HG03439 (cell line): Measurements from ENCODE around the gene SPATA21.

ENCODE experiments used
- ATAC-seq: cut with Tn5 transposase; IDR thresholded peaks from one replicate; pipeline ENCODE4 v1.9.1; 2021; ENCODE audit warnings: mild to moderate bottlenecking, moderate library complexity; ENCODE audit not compliant: unreplicated experiment

The SPATA21 gene

DNA sequence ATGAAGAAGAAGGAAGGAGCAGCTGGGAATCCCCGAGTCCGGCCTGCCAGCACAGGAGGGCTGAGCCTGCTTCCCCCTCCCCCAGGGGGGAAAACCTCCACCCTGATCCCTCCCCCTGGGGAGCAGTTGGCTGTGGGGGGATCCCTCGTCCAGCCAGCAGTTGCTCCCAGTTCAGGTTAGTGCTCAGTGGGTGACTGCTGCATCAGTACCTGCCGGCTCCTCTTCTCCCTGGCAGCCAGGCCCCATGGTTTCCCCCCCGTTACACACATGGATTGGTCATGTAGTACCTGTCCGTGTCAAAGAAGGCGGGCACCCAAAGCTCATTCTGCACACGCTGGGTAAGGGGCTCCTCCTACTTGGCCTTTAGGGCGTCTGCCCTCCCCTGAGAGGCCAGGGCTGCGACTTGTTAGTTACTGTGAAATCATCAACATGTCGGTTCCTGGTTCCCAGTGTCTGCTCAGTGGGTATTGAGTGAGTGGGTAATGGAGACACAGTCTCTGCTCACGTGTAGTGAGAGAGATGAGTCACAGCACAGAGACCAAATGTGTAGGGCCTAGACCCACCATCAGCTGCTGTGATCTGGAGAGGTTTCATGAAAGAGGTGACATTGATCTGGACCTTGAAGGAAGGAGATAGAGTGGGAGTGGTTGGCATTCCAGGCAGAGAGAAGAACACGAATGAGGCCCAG lies 14.8 kb upstream of the SPATA21 start:
- ATAC-seq, result no peak

DNA sequence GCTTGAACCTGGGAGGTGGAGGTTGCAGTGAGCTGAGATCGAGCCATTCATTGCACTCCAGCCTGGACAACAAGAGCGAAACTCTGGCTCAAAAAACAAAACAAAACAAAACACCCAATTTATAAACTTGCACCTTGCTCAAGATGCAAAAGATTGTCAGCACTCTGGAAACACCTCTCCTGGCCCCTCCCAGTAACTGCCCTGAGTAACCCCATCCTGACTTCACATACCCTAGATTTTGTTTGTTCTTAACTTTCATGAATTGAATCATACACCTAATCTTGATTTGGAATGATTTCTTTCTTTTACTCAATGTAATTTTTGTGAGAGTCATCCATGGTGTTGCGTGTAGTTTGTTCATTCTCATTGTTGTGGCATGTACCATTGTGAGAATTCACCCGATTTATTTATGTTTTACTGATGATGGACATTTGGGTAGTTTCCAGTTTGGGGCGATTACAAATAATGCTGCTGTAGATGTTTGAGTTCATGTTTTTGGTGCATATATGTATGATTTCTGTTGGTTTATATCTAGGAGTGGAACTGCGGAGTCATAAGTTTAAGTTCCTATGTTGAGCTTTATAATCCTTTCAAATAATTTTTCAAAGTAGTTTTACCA lies 13.7 kb upstream of the SPATA21 start:
- ATAC-seq, result no peak

DNA sequence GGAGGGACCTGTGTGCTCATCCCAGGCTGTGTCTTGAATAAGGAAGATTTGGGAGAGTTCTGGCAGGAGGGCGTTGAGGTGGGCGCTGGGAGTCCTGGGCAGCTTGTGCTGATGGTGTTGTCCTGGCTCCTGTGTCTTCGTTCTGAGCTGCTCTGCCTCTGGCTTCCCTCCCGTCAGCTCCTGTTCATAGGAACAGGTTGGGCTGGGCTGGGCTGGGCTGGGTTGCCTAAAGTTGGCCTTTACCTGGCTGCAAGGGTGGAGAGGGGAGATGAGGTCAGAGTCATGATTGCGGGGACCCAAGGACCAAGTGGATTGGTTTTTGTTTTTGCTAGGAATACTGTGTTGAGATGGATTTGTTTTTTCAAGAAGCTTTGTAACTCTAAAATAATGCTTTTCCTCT lies 12.4 kb upstream of the SPATA21 start:
- no peak for ATAC-seq

DNA sequence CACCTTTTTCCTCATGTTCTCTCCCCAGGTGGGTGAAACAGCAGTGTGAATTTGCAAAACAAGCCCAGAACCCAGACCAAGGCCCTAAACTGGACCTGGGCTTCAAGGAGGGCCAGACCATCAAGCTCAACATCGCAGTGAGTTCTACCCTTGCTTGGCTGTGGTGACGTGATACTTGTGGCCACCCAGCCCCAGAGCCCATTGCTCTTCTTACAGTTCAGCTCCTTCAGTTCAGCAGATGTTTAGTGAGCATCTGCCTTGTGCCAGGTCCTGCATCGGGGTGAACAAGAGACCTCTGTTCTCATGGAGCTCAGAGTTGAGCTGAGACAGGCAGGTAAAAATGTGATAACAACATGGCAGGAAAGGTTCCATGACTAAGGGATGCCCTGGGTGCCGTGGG lies 11.8 kb upstream of the SPATA21 start:
- no peak for ATAC-seq

DNA sequence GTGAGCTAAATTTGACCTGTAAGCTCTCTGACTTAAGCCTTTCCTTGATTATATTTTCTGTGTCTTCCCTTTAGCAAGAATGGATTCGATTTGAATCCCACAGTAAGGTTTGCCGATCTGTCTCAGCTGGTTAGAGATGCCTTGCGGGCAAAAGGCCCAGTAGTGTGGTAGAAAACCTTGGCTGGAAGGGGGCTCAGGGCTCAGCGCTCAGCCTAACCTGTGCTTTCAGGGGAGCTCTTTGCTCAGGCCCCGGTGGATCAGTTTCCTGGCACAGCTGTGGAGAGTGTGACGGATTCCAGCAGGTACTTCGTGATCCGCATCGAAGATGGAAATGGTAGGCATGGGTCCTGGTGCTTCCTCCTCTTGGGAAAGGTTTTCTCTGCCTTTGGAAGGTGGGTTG lies 10.4 kb upstream of the SPATA21 start:
- ATAC-seq, result no peak

DNA sequence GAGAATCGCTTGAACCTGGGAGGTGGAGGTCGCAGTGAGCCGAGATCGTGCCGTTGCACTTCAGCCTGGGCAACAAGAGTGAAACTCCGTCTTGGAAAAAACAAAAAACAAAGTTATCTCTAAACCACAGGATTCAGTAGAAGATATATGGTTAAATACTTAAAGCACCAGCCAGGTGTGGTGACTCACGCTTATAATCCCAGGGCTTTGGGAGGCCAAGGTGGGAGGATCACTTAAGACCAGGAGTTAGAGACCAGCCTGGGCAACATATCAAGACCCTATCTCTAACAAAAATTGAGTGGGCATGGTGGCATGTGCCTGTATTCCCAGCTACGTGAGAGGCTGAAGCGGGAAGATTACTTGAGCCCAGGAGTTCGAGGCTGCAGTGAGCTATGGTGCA lies 8.9 kb upstream of the SPATA21 start:
- no peak for ATAC-seq

DNA sequence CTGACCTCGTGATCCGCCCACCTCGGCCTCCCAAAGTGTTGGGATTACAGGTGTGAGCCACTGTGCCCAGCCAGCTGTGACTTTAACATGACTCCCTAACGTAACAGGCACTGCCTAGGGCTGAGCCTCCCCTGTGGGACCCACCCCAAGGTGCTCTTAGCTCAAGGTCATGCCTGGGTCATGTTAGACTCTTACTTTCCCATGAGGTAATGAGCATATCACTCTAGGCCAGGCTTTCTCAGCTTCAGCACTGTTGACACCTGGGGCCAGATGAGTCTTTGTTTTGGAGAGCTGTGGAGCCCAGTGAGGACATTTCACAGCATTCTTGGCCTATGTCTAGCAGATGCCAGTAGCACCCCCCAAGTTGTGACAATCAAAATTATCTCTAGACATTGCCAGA lies 7.8 kb upstream of the SPATA21 start:
- no peak for ATAC-seq

DNA sequence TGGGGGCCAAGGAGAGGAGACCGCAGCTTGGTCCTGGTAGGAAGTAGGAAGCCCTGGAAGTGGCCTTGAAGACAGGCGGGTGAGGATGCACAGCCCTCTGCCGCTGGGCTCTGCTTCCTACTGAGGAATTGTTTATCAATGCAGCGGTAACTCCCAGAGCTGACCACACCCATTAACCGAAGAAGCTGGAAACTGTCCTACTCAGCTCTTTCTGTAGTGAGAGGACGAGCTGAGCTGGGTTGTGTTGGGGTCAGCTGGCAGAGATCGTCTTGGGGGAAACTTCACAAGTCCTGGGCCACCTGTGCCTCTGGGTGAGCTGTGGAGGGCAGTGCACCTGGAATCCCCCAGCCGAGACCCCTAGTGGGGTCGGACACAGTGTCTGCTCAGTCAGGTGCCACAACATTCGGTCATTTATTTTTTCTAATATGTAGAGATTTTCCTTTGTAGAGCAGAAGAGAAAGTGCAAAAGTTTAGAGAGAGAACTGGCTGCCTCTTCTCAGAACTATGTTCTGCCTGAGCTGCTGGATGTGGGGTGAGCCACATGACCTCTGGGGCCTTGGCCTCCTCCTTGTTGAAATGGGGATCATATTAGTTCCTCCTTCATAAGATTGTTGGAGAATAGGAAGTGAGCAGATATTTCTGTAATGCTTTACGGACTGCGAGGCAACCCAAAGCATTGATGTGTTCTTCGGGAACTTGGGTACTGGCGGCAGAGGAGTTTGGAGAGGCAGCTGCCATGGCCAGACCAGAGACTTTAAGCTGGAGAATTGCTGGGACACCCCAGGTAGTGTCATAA lies 6.9 kb upstream of the SPATA21 start:
- no peak for ATAC-seq

DNA sequence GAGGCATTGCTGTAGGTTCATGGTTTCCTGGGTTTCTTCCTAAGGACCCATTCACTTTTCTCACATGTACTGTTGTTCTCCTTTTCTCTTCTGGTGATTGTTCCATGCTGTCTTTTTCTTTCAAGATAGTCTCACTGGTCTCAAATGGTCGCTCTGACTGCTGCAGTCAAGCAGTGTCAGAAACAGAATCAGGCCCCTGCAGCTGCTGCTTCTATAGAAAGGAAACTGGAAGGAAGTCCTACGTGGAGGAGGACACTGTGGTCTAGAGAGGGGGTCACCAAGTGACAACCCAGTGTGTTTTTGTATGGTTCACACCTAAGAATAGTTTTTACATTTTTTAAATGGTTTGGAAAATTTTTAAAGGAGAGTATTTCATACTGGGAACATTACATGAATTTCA lies 5.7 kb upstream of the SPATA21 start:
- no peak for ATAC-seq

DNA sequence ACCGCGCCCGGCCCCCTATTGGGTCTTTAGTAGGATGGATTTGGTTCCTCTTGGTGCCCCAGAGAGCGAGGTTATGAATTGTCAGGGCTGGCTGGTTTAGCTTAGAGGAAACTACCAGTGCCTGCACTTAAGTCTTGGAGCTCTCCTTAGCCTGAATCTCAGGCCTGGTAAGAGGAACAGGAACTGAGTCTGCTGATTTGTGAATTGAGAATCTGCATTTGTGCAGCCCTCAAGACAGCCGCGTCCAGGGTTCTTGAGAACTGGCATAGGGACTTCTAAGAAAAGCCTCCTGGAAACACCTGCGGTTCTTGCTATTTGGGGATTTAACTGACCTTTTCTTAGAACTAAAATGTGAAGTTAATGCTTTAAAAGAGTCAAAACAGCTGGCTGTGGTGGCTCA lies 5.0 kb upstream of the SPATA21 start:
- no peak for ATAC-seq

DNA sequence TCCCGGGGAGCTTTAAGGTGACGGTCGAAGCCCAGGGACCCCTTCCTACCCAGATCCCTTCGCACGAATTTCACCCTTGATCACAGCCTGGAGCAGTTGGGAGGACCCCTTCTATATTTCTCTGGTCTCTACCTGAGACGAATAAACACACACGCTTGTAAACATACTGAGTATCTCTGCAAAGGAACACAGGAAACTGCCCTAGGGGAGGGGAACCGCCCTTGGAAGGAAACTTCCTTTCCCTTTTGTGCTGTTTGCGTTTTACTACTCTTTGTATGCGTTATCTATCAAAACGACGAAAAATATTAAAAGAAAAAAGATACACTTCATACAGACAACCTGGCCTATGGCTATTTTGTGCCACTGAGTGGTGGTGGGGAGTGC lies 4.0 kb upstream of the SPATA21 start:
- no peak for ATAC-seq

DNA sequence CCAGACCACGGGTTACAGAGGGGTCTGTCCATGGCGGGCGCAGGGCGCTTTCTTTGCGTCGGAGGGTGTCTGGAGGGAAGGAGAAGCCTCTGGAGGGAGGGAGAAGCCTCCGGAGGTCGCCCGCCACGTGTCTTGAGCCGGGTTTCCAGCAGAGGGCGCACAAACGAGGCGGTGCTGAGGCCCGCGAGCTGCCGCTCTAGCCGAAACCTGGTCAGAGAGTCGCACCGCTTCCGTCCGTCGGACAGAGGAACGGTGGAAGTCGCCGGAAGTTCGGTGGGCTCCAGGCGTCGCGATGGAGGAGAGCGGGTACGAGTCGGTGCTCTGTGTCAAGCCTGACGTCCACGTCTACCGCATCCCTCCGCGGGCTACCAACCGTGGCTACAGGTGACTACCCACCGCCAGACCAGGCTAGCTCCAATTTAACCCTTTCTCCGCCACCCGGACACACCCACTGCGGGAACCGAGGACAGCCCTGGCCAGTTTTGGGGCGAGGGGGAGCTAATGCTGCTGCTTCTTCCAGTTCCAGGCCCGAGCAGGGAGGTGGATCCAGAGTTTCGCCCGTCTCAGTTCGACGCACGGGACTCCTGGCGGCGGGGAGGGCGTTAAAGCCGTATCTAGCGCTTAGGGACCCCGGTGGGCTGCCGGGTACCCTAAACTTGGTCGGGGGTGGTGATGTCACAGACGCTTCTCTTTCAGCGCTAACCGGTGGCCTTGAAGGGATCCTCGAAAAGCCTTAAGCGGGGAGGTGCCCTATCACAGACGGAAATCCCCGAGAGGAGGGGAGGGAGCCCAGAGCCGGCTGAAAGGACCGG lies 3.5 kb upstream of the SPATA21 start, which contains the start of gene NECAP2:
NECAP2 (plus strand) TSS at position 255 of the 812 bp plus-strand sequence; CDS start at position 293, 38 bp downstream.
- peak; percentile 76 for ATAC-seq

DNA sequence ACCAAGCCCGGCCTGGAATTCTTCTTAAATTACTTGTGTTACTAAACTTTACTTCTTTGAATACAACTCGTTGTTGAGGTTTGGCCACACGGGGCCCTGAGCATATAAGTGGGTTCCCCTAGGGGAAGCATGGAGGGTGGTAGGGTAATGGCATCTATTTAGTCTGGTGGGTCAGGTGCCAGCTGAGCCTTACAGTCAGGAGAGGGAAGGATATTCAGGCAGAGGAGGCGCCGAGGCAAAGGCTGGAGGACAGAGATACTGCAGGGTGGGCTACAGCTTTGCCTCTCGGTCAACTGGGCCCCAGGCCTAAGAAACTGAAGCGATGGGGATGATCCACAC lies 2.9 kb upstream of the SPATA21 start:
- ATAC-seq, result no peak

DNA sequence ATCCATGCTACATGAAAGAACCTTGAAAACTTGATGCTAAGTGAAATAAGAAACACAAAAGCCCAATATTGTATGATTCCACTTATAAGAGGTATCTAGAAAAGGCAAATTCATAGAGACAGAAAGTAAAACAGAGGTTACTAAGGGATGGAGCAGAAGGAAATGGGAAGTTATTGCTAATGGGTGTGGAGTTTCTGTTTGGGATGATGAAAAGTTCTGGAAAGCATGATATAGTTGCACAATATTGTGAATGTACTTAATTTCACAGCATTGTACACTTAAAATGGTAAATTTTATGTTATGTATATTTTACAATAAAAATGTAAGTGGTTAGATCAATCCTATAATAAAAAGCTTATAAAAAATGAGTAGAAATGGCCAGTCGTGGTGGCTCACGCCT lies 1.7 kb upstream of the SPATA21 start:
- no peak for ATAC-seq

DNA sequence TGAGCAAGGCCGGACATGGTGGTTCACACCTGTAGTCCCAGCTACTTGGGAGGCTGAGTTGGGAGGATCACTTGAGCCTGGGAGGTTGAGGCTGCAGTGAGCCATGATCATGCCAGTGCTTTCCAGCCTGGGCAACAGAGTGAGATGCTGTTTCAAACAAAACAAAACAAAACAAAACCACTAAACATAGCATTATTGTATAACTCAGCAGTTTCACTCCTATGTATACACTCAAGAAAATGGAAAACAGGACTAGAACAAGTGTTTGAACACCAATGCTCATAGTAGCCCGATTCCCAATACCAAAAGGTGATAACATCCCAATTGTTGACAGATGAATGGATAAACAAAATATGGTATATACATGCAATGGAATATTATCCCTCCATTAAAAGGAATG lies 1.3 kb upstream of the SPATA21 start:
- ATAC-seq, result no peak

DNA sequence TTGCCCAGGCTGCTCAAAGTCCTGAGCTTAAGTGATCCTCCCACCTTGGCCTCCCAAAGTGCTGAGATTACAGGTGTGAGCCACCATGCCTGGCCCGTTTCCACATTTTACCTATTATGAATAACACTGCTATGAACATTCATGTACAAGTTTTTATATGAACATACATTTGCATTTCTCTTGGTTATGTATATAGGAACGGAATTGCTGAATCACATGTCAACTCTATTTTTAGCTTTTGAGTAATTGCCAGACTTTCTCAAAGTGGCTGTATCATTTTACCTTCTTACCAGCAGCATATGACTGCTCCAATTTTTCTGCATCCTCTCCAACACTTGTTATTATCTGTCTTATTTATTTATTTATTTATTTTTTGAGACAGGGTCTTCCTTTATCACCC lies 2.7 kb downstream of the SPATA21 start:
- ATAC-seq, result no peak

DNA sequence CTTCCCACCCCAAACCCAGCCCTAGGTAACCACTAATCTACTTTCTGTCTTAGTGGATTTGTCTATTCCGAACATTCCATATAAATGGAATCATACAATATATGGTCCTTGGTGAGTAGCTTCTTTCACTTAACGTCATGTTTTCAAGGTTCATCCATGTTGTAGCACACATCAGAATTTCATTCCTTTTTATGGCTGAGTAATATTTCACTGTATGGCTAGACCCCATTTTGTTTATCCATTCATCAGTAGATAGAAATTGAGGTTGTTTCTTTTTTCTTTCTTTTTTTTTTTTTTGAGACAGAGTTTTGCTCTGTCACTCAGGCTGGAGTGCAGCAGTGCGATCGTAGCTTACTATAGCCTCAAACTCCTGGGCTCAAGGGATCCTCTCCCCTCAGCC lies 3.2 kb downstream of the SPATA21 start:
- ATAC-seq, result no peak

DNA sequence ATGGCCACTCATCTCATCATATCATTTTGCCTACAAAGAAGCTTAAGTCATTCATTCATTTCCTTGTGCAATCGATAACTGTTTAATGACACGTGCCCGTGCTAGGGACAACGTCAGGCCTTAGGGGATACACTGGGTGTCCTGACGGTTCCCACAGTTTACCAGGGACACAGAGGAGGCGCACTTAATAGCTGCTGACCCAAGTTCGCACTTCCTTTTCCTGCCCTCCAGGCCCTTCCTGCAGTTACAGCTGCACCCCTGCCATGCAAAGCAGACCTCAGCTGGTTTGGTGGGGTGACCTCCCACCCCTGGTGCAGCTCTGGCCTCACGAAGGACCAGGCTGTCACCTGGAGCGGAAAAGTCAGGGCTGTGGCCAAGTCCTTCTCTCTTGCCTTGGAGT lies 4.2 kb downstream of the SPATA21 start:
- ATAC-seq, result no peak

DNA sequence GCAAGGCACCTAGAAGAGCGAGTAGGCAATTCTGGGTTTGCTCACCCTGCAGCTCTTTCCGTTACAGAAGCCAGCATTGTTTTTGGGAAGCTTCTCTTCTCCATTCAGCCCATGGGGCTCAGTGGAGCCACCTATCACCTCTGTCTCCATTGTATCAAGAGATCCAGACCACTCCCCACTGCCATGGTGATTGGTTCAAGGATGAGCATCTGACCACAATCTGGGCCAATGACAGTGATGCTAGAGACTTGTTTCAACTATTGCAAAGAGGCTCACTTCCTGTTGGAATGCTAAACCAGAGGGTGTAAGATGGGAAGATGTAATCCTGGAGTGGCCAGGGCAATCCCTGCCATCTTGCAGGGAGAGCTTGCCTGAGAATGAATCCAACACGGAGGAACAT lies 6.6 kb downstream of the SPATA21 start:
- ATAC-seq, result no peak

DNA sequence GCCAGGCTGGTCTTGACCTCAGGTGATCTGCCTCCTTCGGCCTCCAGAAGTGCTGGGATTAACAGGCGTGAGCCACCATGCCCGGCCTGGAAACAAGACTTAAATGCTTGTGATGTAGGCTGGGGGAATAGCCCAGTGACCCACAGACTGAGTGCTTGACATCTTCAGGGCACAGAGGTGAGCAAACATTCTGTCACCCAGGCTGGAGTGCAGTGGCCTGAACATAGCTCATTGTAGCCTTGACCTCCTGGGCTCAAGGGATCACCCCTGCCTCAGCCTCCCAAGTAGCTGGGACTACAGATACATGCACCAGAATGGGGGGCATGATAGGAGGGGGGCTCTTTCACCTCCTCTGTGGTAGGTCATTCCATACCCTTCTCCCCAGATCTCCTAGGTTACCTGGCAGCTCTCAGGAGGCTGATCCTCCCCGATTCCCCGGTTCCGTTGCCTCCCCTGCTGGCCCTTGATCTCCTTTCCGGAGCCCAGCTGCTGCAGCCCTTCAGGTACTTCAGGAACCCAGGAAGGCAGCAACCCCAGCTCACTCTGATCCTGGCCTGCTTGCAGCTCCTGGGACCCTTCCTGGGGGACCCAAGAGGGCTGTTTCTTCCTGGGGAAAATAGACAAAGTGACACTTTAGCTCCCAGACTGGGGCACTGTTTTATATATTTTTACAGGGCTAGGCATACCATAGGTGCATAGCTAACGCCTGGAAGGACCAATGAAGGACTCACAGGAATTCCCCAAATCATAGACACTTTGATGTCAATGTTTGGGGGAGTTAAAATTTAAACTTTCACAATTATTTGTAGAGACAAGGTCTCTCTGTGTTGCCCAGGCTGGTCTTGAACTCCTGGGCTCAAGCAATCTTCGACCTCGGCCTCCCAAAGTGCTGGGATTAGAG lies 11.8 kb downstream of the SPATA21 start:
- no peak for ATAC-seq
